ENCODE data around the gene SYNGR2. TPM values are rescaled to one million over a fixed set of nuclear protein-coding genes. Genes with fewer than 3 reads are reported as not detected.
"Not testable (repeated sequence)": the region's sequence is repeated elsewhere in the genome, so short reads cannot be mapped to it uniquely, and the experiment has no call there.

Gene SYNGR2
- total RNA-seq, 2 donors from 2014 or later: 49.5 to 68.1 TPM

GRCh38 chr17:78163881-78164747, 4.3 kb upstream of the SYNGR2 start:
- no peaks in the 10 kb centered on the region for H3K36me3 Mint-ChIP-seq (ENCODE audit: low read depth)
- no peak for ATAC-seq
- H3K9me3 ChIP-seq (ENCODE audit: control insufficient read depth, low read length, poor library complexity, severe bottlenecking): no peaks in the 10 kb centered on the region
- DNase-seq: no peak
- H3K27ac Mint-ChIP-seq: no peak overlapping the region
- H3K4me1 Mint-ChIP-seq: peaks cover 4% of the 10 kb centered on the region
- no peaks in the 10 kb centered on the region for H3K27me3 Mint-ChIP-seq
- no peak overlapping the region for H3K4me3 Mint-ChIP-seq

GRCh38 chr17:78164748-78165607, 3.4 kb upstream of the SYNGR2 start:
- no peaks in the 10 kb centered on the region for H3K9me3 ChIP-seq (ENCODE audit: control insufficient read depth, low read length, poor library complexity, severe bottlenecking)
- DNase-seq (no peak), ATAC-seq (no peak)
- no peaks in the 10 kb centered on the region for H3K27me3 Mint-ChIP-seq
- H3K4me1 Mint-ChIP-seq: peaks cover 1% of the 10 kb centered on the region
- no peak overlapping the region for H3K4me3 Mint-ChIP-seq
- no peaks in the 10 kb centered on the region for H3K36me3 Mint-ChIP-seq (ENCODE audit: low read depth)
- H3K27ac Mint-ChIP-seq: peak overlapping the region; percentile 27

DNA sequence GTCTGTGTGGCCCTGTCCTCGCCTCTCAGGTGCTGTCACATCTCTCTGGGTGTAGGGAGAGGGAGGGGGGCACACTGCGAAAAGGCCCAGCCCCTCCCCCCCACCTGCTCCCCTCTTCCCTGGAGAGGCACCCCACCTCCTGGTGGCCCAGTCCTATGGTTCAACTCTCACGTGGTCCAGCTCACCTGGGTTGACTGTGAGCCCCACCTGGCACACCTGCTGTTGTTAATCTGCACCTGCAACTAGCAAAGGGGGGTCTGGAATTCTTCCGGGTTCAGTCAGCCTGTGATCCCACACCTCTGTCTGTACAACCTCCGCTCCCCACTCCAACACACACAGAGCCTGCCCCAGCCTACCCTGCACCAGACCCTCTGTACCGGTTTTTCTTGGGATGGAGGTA, 2.0 kb upstream of the SYNGR2 start:
- no peak for DNase-seq
- no peaks in the 10 kb centered on the region for H3K27me3 Mint-ChIP-seq
- ATAC-seq: no peak
- H3K4me3 Mint-ChIP-seq: no peak overlapping the region
- H3K4me1 Mint-ChIP-seq: peaks cover under 1% of the 10 kb centered on the region
- H3K36me3 Mint-ChIP-seq (ENCODE audit: low read depth): no peaks in the 10 kb centered on the region
- H3K27ac Mint-ChIP-seq: no peak overlapping the region
- H3K9me3 ChIP-seq (ENCODE audit: control insufficient read depth, low read length, poor library complexity, severe bottlenecking): no peaks in the 10 kb centered on the region

DNA sequence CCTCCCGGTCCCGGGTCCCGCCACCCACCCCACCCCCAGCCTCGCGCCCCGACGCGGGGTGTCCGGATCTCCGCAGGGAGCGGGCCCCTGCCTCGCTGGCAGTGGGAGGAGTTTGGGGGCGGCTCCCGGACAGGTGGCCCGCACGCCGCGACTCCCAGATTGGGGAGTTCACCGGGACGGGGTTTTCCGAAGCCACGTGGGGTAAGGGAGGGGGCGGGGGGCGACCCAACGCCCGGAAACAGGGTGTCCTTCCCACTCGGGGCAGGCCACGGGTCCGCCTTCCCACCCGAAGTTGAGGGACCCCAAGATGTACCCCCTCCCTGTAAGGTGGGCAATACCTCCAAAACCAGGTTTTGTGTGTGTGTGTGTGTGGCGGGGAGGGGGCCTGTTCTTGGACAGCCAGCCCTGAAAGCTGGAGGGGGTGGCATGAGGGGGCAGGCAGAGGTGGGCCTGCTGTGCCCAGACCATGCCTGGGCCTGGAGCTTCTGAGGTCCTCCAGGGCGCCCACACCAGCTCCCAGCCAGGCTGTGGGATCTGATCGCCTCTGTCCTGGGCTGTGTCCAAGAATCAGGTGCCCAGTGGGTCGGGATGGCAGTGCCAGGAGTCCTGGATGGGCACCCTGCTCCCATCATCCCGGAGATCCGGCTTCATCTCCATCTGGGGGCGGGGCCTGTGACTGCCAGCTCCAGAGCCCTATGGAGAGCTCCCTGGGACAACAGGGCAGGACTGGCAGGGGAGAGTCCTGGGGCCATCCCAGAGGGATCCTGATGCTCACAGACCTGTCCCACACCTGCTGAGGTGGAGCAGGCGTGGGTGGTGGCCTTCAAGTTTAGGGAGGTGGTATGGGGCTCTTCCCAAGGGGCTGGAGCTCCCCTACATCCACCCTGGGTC, 767 bp downstream of the SYNGR2 start:
- Mint-ChIP-seq H3K4me3 (peak overlapping the region; percentile 83), H3K36me3 (ENCODE audit: low read depth) (peaks cover 2% of the 10 kb centered on the region), H3K27me3 (no peaks in the 10 kb centered on the region), H3K27ac (peak overlapping the region; percentile 72), H3K4me1 (peaks cover 26% of the 10 kb centered on the region)
- peak; percentile 79 for ATAC-seq
- DNase-seq: peak; percentile 60 to 71 (median 67)
- no peaks in the 10 kb centered on the region for H3K9me3 ChIP-seq (ENCODE audit: control insufficient read depth, low read length, poor library complexity, severe bottlenecking)

DNA sequence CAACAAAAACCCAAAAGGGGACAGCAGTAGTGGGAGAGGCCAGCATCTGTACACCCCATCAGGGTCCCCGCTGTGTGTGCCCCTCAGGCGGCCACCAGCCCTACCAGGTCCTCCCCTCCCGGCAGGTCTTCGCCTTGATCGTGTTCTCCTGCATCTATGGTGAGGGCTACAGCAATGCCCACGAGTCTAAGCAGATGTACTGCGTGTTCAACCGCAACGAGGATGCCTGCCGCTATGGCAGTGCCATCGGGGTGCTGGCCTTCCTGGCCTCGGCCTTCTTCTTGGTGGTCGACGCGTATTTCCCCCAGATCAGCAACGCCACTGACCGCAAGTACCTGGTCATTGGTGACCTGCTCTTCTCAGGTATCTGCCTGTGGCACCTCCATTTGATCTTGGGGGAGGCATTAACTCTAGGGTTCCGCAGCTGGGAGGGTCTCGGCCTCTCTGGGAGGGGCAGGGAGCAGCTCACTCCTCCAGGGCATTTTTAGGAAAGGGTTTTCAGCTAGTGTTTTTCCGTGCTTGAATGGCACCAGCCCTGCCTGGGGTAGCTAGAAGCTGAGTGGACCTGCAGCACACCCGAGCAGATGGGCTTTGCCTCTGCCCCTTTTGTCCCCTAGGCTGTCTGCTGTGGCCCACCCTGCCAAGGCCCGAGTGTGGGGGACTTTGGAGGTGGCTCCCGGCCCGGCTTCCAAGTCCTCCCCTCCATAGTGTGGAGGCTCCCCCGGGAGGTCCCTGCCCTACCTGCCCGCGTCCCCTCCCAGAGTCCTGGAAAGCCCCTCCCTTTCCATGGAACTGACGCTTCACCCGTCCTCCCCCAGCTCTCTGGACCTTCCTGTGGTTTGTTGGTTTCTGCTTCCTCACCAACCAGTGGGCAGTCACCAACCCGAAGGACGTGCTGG, 2.6 kb downstream of the SYNGR2 start:
- H3K9me3 ChIP-seq (ENCODE audit: control insufficient read depth, low read length, poor library complexity, severe bottlenecking): no peaks in the 10 kb centered on the region
- DNase-seq: no peak
- Mint-ChIP-seq H3K27me3 (no peaks in the 10 kb centered on the region), H3K4me3 (peak overlapping the region; percentile 21), H3K27ac (no peak overlapping the region), H3K36me3 (ENCODE audit: low read depth) (peaks cover 2% of the 10 kb centered on the region), H3K4me1 (peaks cover 29% of the 10 kb centered on the region)
- no peak for ATAC-seq

DNA sequence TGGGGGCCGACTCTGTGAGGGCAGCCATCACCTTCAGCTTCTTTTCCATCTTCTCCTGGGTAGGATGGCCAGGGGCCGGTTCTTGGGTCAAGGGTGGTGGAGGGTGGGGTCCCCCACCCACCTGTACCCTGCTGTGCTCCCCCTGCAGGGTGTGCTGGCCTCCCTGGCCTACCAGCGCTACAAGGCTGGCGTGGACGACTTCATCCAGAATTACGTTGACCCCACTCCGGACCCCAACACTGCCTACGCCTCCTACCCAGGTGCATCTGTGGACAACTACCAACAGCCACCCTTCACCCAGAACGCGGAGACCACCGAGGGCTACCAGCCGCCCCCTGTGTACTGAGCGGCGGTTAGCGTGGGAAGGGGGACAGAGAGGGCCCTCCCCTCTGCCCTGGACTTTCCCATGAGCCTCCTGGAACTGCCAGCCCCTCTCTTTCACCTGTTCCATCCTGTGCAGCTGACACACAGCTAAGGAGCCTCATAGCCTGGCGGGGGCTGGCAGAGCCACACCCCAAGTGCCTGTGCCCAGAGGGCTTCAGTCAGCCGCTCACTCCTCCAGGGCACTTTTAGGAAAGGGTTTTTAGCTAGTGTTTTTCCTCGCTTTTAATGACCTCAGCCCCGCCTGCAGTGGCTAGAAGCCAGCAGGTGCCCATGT, 3.3 kb downstream of the SYNGR2 start:
- H3K27me3 Mint-ChIP-seq; H3K9me3 ChIP-seq (ENCODE audit: control insufficient read depth, low read length, poor library complexity, severe bottlenecking); H3K36me3 Mint-ChIP-seq (ENCODE audit: low read depth); DNase-seq; H3K4me3 Mint-ChIP-seq; ATAC-seq: not testable (repeated sequence)
- peaks cover 33% of the 10 kb centered on the region for H3K4me1 Mint-ChIP-seq
- H3K27ac Mint-ChIP-seq: peak overlapping the region; percentile 96

- DNase-seq (no peak), ATAC-seq (no peak)
- Mint-ChIP-seq H3K27ac (peak overlapping the region; percentile 96), H3K36me3 (ENCODE audit: low read depth) (peaks cover 2% of the 10 kb centered on the region), H3K4me1 (peaks cover 33% of the 10 kb centered on the region), H3K4me3 (no peak overlapping the region), H3K27me3 (no peaks in the 10 kb centered on the region)
- H3K9me3 ChIP-seq (ENCODE audit: control insufficient read depth, low read length, poor library complexity, severe bottlenecking): no peaks in the 10 kb centered on the region
Observed at GRCh38 chr17:78172249-78173051, 4.1 kb downstream of the SYNGR2 start.

DNA sequence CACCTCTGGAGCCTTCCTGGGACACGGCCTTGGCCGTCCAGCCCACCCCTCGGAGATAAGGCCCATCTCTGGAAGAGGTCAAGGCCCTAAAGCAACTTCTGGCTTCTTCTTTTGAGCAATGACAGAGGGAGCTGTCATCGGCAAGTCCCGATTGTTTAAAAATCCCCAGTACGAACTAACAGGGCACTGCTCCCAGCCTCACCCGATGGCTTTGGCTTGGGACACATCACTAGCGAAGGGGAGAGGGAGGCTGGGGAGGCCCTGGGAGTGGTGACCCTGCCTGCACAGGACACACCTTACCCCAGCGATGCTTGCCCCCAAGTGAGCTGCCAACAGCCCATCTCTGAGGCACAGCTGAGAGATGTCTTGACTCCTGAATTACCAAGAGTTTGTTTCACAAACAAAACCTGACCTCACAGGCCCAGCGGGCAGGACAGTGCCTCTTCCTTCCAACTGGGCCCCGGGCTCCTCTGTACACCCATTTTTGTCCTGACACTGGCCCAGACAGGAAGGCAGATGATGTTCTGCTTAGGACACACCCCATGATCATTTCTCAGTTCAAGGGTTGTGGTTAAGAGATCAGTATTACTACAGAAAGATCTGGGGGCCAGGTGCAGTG, 4.8 kb downstream of the SYNGR2 start:
- H3K4me3 Mint-ChIP-seq: peak overlapping the region; percentile 79
- peaks cover 33% of the 10 kb centered on the region for H3K4me1 Mint-ChIP-seq
- H3K27ac Mint-ChIP-seq: peak overlapping the region; percentile 96

DNA sequence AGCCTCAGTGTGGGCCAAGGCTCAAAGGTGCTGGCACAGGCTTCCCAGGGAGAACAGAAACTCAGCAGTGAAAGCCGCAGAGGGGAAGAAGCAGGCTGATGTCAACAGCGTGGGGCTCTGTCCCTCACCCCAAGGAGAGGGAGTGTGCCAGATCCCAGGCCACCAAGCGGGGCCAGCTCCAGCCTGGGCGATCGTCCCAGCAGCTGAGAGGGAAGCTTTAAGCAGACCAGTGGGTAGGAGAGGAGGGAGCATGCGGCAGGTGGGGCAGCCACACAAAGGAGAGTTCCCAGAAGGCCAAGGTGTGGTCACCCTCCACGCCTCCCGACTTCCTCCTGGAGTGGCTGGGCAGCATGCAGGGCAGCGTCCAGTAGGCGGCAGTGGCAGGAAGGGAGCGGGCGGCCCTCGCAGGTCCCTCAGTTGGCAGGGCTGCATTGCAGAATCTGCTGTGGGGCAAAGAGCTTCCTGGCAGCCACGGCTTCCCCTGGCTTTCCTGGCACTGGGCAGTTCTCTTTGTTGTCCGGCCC, 6.0 kb downstream of the SYNGR2 start:
- peaks cover 33% of the 10 kb centered on the region for H3K4me1 Mint-ChIP-seq
- no peak for DNase-seq
- H3K27me3 Mint-ChIP-seq: no peaks in the 10 kb centered on the region
- H3K27ac Mint-ChIP-seq: peak overlapping the region; percentile 96
- ATAC-seq: no peak
- H3K9me3 ChIP-seq (ENCODE audit: control insufficient read depth, low read length, poor library complexity, severe bottlenecking): no peaks in the 10 kb centered on the region
- H3K4me3 Mint-ChIP-seq: peak overlapping the region; percentile 57
- peaks cover 2% of the 10 kb centered on the region for H3K36me3 Mint-ChIP-seq (ENCODE audit: low read depth)

More for the DNA sequence above, 4.8 kb downstream of the SYNGR2 start:
- ATAC-seq (peak; percentile 41), DNase-seq (no peak)
- Mint-ChIP-seq H3K36me3 (ENCODE audit: low read depth) (peaks cover 2% of the 10 kb centered on the region), H3K27me3 (no peaks in the 10 kb centered on the region)
- H3K9me3 ChIP-seq (ENCODE audit: control insufficient read depth, low read length, poor library complexity, severe bottlenecking): no peaks in the 10 kb centered on the region

DNA sequence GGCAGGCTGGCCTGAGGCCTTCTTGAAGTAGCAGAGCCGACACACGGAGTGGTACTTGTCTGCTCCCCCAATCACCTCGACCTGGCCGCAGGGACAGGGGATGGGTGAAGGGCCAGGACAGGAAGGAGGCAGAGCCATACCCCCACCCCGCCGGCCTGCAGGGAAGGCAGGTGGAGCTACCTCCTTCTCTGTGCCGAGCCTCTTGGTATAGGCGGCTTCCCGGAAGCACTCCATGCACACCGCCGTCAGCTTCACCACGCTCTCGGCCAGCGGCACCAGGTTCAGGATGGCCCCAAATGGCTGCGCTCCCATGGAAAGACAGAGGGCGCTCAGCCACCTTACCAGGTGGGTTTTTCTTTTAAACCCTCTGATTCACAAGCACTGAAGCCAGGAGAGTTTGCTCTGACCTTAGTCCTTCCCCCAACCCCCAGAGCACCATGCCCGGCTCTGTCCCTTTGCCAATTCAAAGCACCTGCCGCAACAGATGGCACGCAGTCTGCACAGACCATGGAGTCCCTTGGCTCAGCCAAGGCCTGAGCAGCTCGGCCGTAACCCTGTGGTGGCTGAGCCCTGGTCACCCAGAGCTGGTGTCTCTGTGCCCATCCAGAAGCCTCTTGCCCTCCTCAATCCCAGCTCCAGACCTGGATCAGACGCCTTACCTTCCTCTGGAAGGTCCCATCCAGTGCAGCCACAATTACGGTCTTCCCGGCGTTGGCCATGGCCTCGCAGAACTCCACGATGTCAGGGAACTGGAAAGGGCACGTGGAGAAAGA, 6.7 kb downstream of the SYNGR2 start:
- Mint-ChIP-seq H3K36me3 (ENCODE audit: low read depth) (peaks cover 2% of the 10 kb centered on the region), H3K27me3 (no peaks in the 10 kb centered on the region), H3K4me3 (no peak overlapping the region), H3K27ac (peak overlapping the region; percentile 96), H3K4me1 (peaks cover 33% of the 10 kb centered on the region)
- no peak for ATAC-seq
- DNase-seq: no peak
- no peaks in the 10 kb centered on the region for H3K9me3 ChIP-seq (ENCODE audit: control insufficient read depth, low read length, poor library complexity, severe bottlenecking)
